Karpas-422 (cell line): Measurements from ENCODE around the gene KCNMB4. TPM values are rescaled to one million over a fixed set of nuclear protein-coding genes. Genes with fewer than 3 reads are reported as not detected.

Source experiments
- DNase-seq: peaks from one replicate; pipeline ENCODE4 v3.0.0-alpha.2; 2015
- H2AFZ ChIP-seq: fragments of 200-600 bp; sonication (generic); 2 replicates; pipeline ENCODE4 v1.6.1; 2014; ENCODE audit warnings: antibody characterized with exemption, low read length, mixed read lengths
- H3K27ac ChIP-seq: fragments of 200-600 bp; sonication (generic); 2 replicates; pipeline ENCODE4 v1.5.1; 2014; ENCODE audit warnings: mild to moderate bottlenecking, low read length, moderate library complexity
- H3K27me3 ChIP-seq: fragments of 200-600 bp; sonication (generic); 2 replicates; pipeline ENCODE4 v1.6.1; 2014; ENCODE audit warnings: low read length, mixed read lengths
- H3K36me3 ChIP-seq: fragments of 200-600 bp; sonication (generic); 2 replicates; pipeline ENCODE4 v1.6.1; 2014; ENCODE audit warnings: low read length, mixed read lengths; ENCODE audit not compliant: insufficient read depth
- H3K4me1 ChIP-seq: fragments of 200-600 bp; sonication (generic); 2 replicates; pipeline ENCODE4 v1.6.1; 2014; ENCODE audit warnings: mild to moderate bottlenecking, low read length, mixed read lengths
- H3K4me2 ChIP-seq: fragments of 200-600 bp; sonication (generic); 2 replicates; pipeline ENCODE4 v1.6.1; 2014; ENCODE audit warnings: low read length, low read depth, mild to moderate bottlenecking; ENCODE audit not compliant: poor library complexity, severe bottlenecking
- H3K4me3 ChIP-seq: fragments of 200-600 bp; sonication (generic); 2 replicates; pipeline ENCODE4 v1.5.1; 2014; ENCODE audit warnings: mild to moderate bottlenecking, antibody characterized with exemption, low read length, mixed read lengths
- H3K79me2 ChIP-seq: fragments of 200-600 bp; sonication (generic); 2 replicates; pipeline ENCODE4 v1.6.1; 2014; ENCODE audit warnings: mild to moderate bottlenecking, low read length, mixed read lengths
- H3K9ac ChIP-seq: fragments of 200-600 bp; sonication (generic); 2 replicates; pipeline ENCODE4 v1.6.0; 2014; ENCODE audit warnings: low read length
- H3K9me2 ChIP-seq: fragments of 200-600 bp; sonication (generic), shearing (Covaris generic); replicated peaks from 2 replicates; pipeline ENCODE4 v1.6.0; 2014; ENCODE audit warnings: mild to moderate bottlenecking, low read length, moderate library complexity; ENCODE audit not compliant: insufficient read depth
- H3K9me3 ChIP-seq: fragments of 300-700, 200-600 bp; sonication (generic); 2 replicates; pipeline ENCODE4 v1.6.1; 2014; ENCODE audit warnings: low read length, mixed read lengths
- H4K20me1 ChIP-seq: fragments of 200-600 bp; sonication (generic); 2 replicates; pipeline ENCODE4 v1.6.1; 2014; ENCODE audit warnings: mild to moderate bottlenecking, antibody characterized with exemption, low read length, low read depth; ENCODE audit not compliant: insufficient read depth
- total RNA-seq: library from RNA; depleted of rRNA; stranded (reverse); fragments of >200 nt; shearing (Covaris generic); gene quantifications from 2 replicates; pipeline ENCODE4 v1.2.3, GENCODE V29; 2014; ENCODE audit warnings: low replicate concordance

The KCNMB4 gene
- total RNA-seq, 1 experiment from 2014 or later: 55.5 TPM

- no peak for DNase-seq
- Histone ChIP-seq H3K36me3 (peaks cover 68% of the 10 kb centered on the region), H3K4me2 (no peak overlapping the region), H3K9me2 (no peaks in the 10 kb centered on the region), H3K79me2 (peaks cover 75% of the 10 kb centered on the region), H3K4me1 (no peaks in the 10 kb centered on the region), H3K27ac (no peak overlapping the region), H2AFZ (no peak overlapping the region), H3K27me3 (no peaks in the 10 kb centered on the region), H4K20me1 (no peaks in the 10 kb centered on the region), H3K9ac (no peak overlapping the region), H3K9me3 (no peaks in the 10 kb centered on the region), H3K4me3 (no peak overlapping the region)
Measured at GRCh38 chr12:70334742-70335141, 31.3 kb upstream of the KCNMB4 start.

- Histone ChIP-seq H3K9me3 (no peaks in the 10 kb centered on the region), H3K9me2 (no peaks in the 10 kb centered on the region), H3K36me3 (peaks cover 87% of the 10 kb centered on the region), H3K27ac (no peak overlapping the region), H3K4me2 (no peak overlapping the region), H2AFZ (no peak overlapping the region), H3K9ac (no peak overlapping the region), H3K4me1 (no peaks in the 10 kb centered on the region), H3K79me2 (peaks cover 66% of the 10 kb centered on the region), H4K20me1 (no peaks in the 10 kb centered on the region), H3K27me3 (no peaks in the 10 kb centered on the region), H3K4me3 (no peak overlapping the region)
- no peak for DNase-seq
Measured at GRCh38 chr12:70338531-70338930, 27.6 kb upstream of the KCNMB4 start.

- Histone ChIP-seq H3K27me3 (no peaks in the 10 kb centered on the region), H3K36me3 (peaks cover 64% of the 10 kb centered on the region), H3K79me2 (peaks cover 40% of the 10 kb centered on the region), H3K9me3 (no peaks in the 10 kb centered on the region), H3K27ac (peak overlapping the region; percentile 85), H3K4me2 (peak overlapping the region; percentile 14), H3K4me1 (peaks cover 58% of the 10 kb centered on the region), H3K9me2 (no peaks in the 10 kb centered on the region), H3K4me3 (no peak overlapping the region), H3K9ac (no peak overlapping the region), H2AFZ (no peak overlapping the region), H4K20me1 (no peaks in the 10 kb centered on the region)
- peak; percentile 54 for DNase-seq
Measured at GRCh38 chr12:70351076-70351475, 15.0 kb upstream of the KCNMB4 start.

GRCh38 chr12:70353780-70354660 lies 12.1 kb upstream of the KCNMB4 start:
- Histone ChIP-seq H3K27ac (peak overlapping the region; percentile 85), H3K4me2 (peak overlapping the region; percentile 39), H3K27me3 (no peaks in the 10 kb centered on the region), H3K36me3 (peaks cover 50% of the 10 kb centered on the region), H3K9me2 (no peaks in the 10 kb centered on the region), H3K4me3 (no peak overlapping the region), H3K9me3 (no peaks in the 10 kb centered on the region), H2AFZ (no peak overlapping the region), H3K9ac (peak overlapping the region; percentile 23), H4K20me1 (no peaks in the 10 kb centered on the region), H3K79me2 (peaks cover 19% of the 10 kb centered on the region), H3K4me1 (peaks cover 88% of the 10 kb centered on the region)
- DNase-seq: peak; percentile 85

GRCh38 chr12:70354787-70355186 lies 11.3 kb upstream of the KCNMB4 start:
- Histone ChIP-seq H3K9ac (no peak overlapping the region), H3K4me1 (peaks cover 95% of the 10 kb centered on the region), H3K79me2 (peaks cover 16% of the 10 kb centered on the region), H3K36me3 (peaks cover 52% of the 10 kb centered on the region), H2AFZ (no peak overlapping the region), H4K20me1 (no peaks in the 10 kb centered on the region), H3K27me3 (no peaks in the 10 kb centered on the region), H3K4me2 (no peak overlapping the region), H3K4me3 (no peak overlapping the region), H3K9me3 (no peaks in the 10 kb centered on the region), H3K9me2 (no peaks in the 10 kb centered on the region), H3K27ac (peak overlapping the region; percentile 85)
- DNase-seq: no peak

- no peaks in the 10 kb centered on the region for H3K27me3 ChIP-seq
- H3K36me3 ChIP-seq: peaks cover 43% of the 10 kb centered on the region
- no peak overlapping the region for H3K4me2 ChIP-seq
- no peak overlapping the region for H3K4me3 ChIP-seq
- no peak overlapping the region for H3K9ac ChIP-seq
- no peaks in the 10 kb centered on the region for H4K20me1 ChIP-seq
- H3K9me2 ChIP-seq: no peaks in the 10 kb centered on the region
- peak overlapping the region; percentile 27; the same call in 1 of the 2 replicates for H3K27ac ChIP-seq
- no peaks in the 10 kb centered on the region for H3K9me3 ChIP-seq
- H2AFZ ChIP-seq: no peak overlapping the region
- H3K4me1 ChIP-seq: peaks cover 96% of the 10 kb centered on the region
- peaks cover 16% of the 10 kb centered on the region for H3K79me2 ChIP-seq
- no peak for DNase-seq
Measured at GRCh38 chr12:70355972-70356371, 10.1 kb upstream of the KCNMB4 start.

- peaks cover 96% of the 10 kb centered on the region for H3K4me1 ChIP-seq
Measured at GRCh38 chr12:70359458-70360197, 6.5 kb upstream of the KCNMB4 start.

GRCh38 chr12:70360218-70360617 lies 5.9 kb upstream of the KCNMB4 start:
- peaks cover 25% of the 10 kb centered on the region; the same call in 1 of the 2 replicates for H3K36me3 ChIP-seq
- H2AFZ ChIP-seq: no peak overlapping the region
- H3K27me3 ChIP-seq: no peaks in the 10 kb centered on the region
- H3K9me2 ChIP-seq: no peaks in the 10 kb centered on the region
- no peaks in the 10 kb centered on the region for H3K9me3 ChIP-seq
- no peaks in the 10 kb centered on the region for H4K20me1 ChIP-seq
- H3K4me3 ChIP-seq: no peak overlapping the region
- DNase-seq: peak; percentile 75
- peak overlapping the region; percentile 92 for H3K27ac ChIP-seq
- H3K9ac ChIP-seq: no peak overlapping the region
- H3K4me1 ChIP-seq: peaks cover 96% of the 10 kb centered on the region
- peak overlapping the region; percentile 98 for H3K4me2 ChIP-seq
- H3K79me2 ChIP-seq: peaks cover 7% of the 10 kb centered on the region

More at GRCh38 chr12:70359458-70360197, 6.5 kb upstream of the KCNMB4 start:
- peaks cover 30% of the 10 kb centered on the region; the same call in 1 of the 2 replicates for H3K36me3 ChIP-seq
- H3K9me2 ChIP-seq: no peaks in the 10 kb centered on the region
- H3K4me3 ChIP-seq: no peak overlapping the region
- H2AFZ ChIP-seq: no peak overlapping the region
- peak overlapping the region; percentile 98 for H3K4me2 ChIP-seq
- peaks cover 3% of the 10 kb centered on the region for H3K79me2 ChIP-seq
- DNase-seq: no peak
- no peaks in the 10 kb centered on the region for H3K27me3 ChIP-seq
- no peaks in the 10 kb centered on the region for H4K20me1 ChIP-seq
- H3K9ac ChIP-seq: no peak overlapping the region
- H3K27ac ChIP-seq: peak overlapping the region; percentile 92
- H3K9me3 ChIP-seq: no peaks in the 10 kb centered on the region
